Neural cell (in vitro differentiated cells): ENCODE results near the gene CRYZ. TPM values are rescaled to one million over a fixed set of nuclear protein-coding genes. Genes with fewer than 3 reads are reported as not detected.

Experiments
- H2AFZ ChIP-seq: fragments of 200-600, 300-800 bp; sonication (generic), shearing (Covaris generic); 2 replicates; pipeline ENCODE4 v1.6.0; 2014; ENCODE audit warnings: low read depth, mild to moderate bottlenecking, antibody characterized with exemption, low read length, moderate library complexity
- H3F3A ChIP-seq: fragments of 200-600 bp; shearing (Covaris generic); 2 replicates; pipeline ENCODE4 v1.6.1; 2016; ENCODE audit warnings: mild to moderate bottlenecking, moderate library complexity, mixed read lengths, antibody characterized with exemption, low read length; ENCODE audit not compliant: insufficient read depth, poor library complexity, severe bottlenecking
- H3K27ac ChIP-seq: fragments of 200-600, 300-800 bp; sonication (generic), shearing (Covaris generic); 2 replicates; pipeline ENCODE4 v1.5.1; 2014; ENCODE audit warnings: mild to moderate bottlenecking, low read length, moderate library complexity
- H3K27me3 ChIP-seq: fragments of 300-800, 200-600 bp; sonication (generic), shearing (Covaris generic); 2 replicates; pipeline ENCODE4 v1.6.0; 2014; ENCODE audit warnings: mild to moderate bottlenecking, low read depth, low read length, moderate library complexity; ENCODE audit not compliant: insufficient read depth
- H3K36me3 ChIP-seq: fragments of 300-800, 200-600 bp; sonication (generic), shearing (Covaris generic); 2 replicates; pipeline ENCODE4 v1.5.1; 2014; ENCODE audit warnings: mild to moderate bottlenecking, antibody characterized with exemption, low read length, moderate library complexity; ENCODE audit not compliant: insufficient read depth
- H3K4me2 ChIP-seq: fragments of 300-800, 200-600 bp; sonication (generic), shearing (Covaris generic); 2 replicates; pipeline ENCODE4 v1.6.0; 2014; ENCODE audit warnings: mild to moderate bottlenecking, low read length
- H3K4me3 ChIP-seq: fragments of 300-800, 200-600 bp; sonication (generic), shearing (Covaris generic); 2 replicates; pipeline ENCODE4 v1.5.1; 2014; ENCODE audit warnings: mild to moderate bottlenecking, low read length, moderate library complexity
- H3K79me2 ChIP-seq: fragments of 200-600 bp; shearing (Covaris generic); replicated peaks from 2 replicates; pipeline ENCODE4 v1.6.0; 2014; ENCODE audit warnings: mild to moderate bottlenecking, low read length, moderate library complexity; ENCODE audit not compliant: insufficient read depth
- H3K9ac ChIP-seq: fragments of 300-800, 200-600 bp; sonication (generic), shearing (Covaris generic); 2 replicates; pipeline ENCODE4 v1.6.1; 2016; ENCODE audit warnings: mild to moderate bottlenecking, low read length, mixed read lengths
- H3K9me2 ChIP-seq: fragments of 200-600 bp; shearing (Covaris generic); 2 replicates; pipeline ENCODE4 v1.6.1; 2016; ENCODE audit warnings: mild to moderate bottlenecking, low read length, mixed read lengths; ENCODE audit not compliant: insufficient read depth
- H3K9me3 ChIP-seq: fragments of 200-600, 300-800 bp; sonication (generic), shearing (Covaris generic); 2 replicates; pipeline ENCODE4 v1.6.1; 2016; ENCODE audit warnings: mild to moderate bottlenecking, mixed run types, low read length, moderate library complexity, mixed read lengths
- H4K20me1 ChIP-seq: fragments of 200-600 bp; shearing (Covaris generic); 2 replicates; pipeline ENCODE4 v1.6.1; 2016; ENCODE audit warnings: mild to moderate bottlenecking, mixed run types; ENCODE audit not compliant: insufficient read depth
- EP300 ChIP-seq: fragments of 450-650 bp; conservative IDR thresholded peaks from 2 replicates; pipeline ENCODE4 v1.6.1; 2014; ENCODE audit warnings: antibody characterized with exemption, mild to moderate bottlenecking, moderate library complexity; ENCODE audit not compliant: poor library complexity, severe bottlenecking
- EZH2 ChIP-seq: fragments of 200-600, 300-800 bp; shearing (Covaris generic), sonication (generic); IDR thresholded peaks from 2 replicates; pipeline ENCODE4 v1.6.1; 2014; ENCODE audit warnings: antibody characterized with exemption, low read length, borderline replicate concordance, mild to moderate bottlenecking; ENCODE audit not compliant: insufficient read depth, poor library complexity, severe bottlenecking
- MXI1 ChIP-seq: fragments of 450-650 bp; conservative IDR thresholded peaks from 2 replicates; pipeline ENCODE4 v1.6.1; 2014; ENCODE audit warnings: antibody characterized with exemption, mild to moderate bottlenecking; ENCODE audit not compliant: poor library complexity, severe bottlenecking
- POLR2AphosphoS5 ChIP-seq: IDR thresholded peaks from 2 replicates; pipeline ENCODE4 v1.6.1; 2012
- RAD21 ChIP-seq: fragments of 450-650 bp; conservative IDR thresholded peaks from 2 replicates; pipeline ENCODE4 v1.6.1; 2014; ENCODE audit warnings: antibody characterized with exemption, mild to moderate bottlenecking, moderate library complexity
- SMC3 ChIP-seq: fragments of 450-650 bp; conservative IDR thresholded peaks from 2 replicates; pipeline ENCODE4 v1.6.1; 2014; ENCODE audit warnings: antibody characterized with exemption, mild to moderate bottlenecking, moderate library complexity; ENCODE audit not compliant: poor library complexity
- TAF1 ChIP-seq: IDR thresholded peaks from 2 replicates; pipeline ENCODE4 v1.6.1; 2012; ENCODE audit warnings: low read depth
- polyA plus RNA-seq: library from polyadenylated mRNA; depleted of rRNA; stranded (reverse); fragments of >200 nt; gene quantifications from 2 replicates; pipeline ENCODE4 v1.2.3, GENCODE V29; 2014
- TF ChIP-seq, protein P1 (sequence below): fragments of 450-650 bp; IDR thresholded peaks from 2 replicates; pipeline ENCODE4 v1.5.1; 2014; ENCODE audit warnings: antibody characterized with exemption, mild to moderate bottlenecking, moderate library complexity; ENCODE audit not compliant: poor library complexity, severe bottlenecking
- TF ChIP-seq, protein P2 (sequence below): IDR thresholded peaks from 2 replicates; pipeline ENCODE4 v1.6.1; 2012; ENCODE audit warnings: borderline replicate concordance

Gene CRYZ
- polyA plus RNA-seq, 1 donor from 2014 or later: 1.9 TPM

- TF ChIP-seq EZH2 (no peak), SMC3 (no peak), EP300 (no peak), TAF1 (no peak), MXI1 (no peak), POLR2AphosphoS5 (no peak), RAD21 (no peak)
- TF ChIP-seq, protein P1, sequence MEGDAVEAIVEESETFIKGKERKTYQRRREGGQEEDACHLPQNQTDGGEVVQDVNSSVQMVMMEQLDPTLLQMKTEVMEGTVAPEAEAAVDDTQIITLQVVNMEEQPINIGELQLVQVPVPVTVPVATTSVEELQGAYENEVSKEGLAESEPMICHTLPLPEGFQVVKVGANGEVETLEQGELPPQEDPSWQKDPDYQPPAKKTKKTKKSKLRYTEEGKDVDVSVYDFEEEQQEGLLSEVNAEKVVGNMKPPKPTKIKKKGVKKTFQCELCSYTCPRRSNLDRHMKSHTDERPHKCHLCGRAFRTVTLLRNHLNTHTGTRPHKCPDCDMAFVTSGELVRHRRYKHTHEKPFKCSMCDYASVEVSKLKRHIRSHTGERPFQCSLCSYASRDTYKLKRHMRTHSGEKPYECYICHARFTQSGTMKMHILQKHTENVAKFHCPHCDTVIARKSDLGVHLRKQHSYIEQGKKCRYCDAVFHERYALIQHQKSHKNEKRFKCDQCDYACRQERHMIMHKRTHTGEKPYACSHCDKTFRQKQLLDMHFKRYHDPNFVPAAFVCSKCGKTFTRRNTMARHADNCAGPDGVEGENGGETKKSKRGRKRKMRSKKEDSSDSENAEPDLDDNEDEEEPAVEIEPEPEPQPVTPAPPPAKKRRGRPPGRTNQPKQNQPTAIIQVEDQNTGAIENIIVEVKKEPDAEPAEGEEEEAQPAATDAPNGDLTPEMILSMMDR: no peak
- TF ChIP-seq, protein P2, sequence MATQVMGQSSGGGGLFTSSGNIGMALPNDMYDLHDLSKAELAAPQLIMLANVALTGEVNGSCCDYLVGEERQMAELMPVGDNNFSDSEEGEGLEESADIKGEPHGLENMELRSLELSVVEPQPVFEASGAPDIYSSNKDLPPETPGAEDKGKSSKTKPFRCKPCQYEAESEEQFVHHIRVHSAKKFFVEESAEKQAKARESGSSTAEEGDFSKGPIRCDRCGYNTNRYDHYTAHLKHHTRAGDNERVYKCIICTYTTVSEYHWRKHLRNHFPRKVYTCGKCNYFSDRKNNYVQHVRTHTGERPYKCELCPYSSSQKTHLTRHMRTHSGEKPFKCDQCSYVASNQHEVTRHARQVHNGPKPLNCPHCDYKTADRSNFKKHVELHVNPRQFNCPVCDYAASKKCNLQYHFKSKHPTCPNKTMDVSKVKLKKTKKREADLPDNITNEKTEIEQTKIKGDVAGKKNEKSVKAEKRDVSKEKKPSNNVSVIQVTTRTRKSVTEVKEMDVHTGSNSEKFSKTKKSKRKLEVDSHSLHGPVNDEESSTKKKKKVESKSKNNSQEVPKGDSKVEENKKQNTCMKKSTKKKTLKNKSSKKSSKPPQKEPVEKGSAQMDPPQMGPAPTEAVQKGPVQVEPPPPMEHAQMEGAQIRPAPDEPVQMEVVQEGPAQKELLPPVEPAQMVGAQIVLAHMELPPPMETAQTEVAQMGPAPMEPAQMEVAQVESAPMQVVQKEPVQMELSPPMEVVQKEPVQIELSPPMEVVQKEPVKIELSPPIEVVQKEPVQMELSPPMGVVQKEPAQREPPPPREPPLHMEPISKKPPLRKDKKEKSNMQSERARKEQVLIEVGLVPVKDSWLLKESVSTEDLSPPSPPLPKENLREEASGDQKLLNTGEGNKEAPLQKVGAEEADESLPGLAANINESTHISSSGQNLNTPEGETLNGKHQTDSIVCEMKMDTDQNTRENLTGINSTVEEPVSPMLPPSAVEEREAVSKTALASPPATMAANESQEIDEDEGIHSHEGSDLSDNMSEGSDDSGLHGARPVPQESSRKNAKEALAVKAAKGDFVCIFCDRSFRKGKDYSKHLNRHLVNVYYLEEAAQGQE: no peak
- peaks cover 5% of the 10 kb centered on the region for H3F3A ChIP-seq
- H4K20me1 ChIP-seq: no peaks in the 10 kb centered on the region
- H3K9ac ChIP-seq: no peak overlapping the region
- no peaks in the 10 kb centered on the region for H3K27me3 ChIP-seq
- no peaks in the 10 kb centered on the region for H3K79me2 ChIP-seq
- no peaks in the 10 kb centered on the region for H3K9me2 ChIP-seq
- H3K9me3 ChIP-seq: no peaks in the 10 kb centered on the region
- H3K4me3 ChIP-seq: no peak overlapping the region
- H3K36me3 ChIP-seq: no peaks in the 10 kb centered on the region
- no peak overlapping the region for H2AFZ ChIP-seq
- no peak overlapping the region for H3K4me2 ChIP-seq
- H3K27ac ChIP-seq: no peak overlapping the region
Observed at GRCh38 chr1:74684301-74684700, 48.5 kb downstream of the CRYZ start.

GRCh38 chr1:74683656-74684055, 49.2 kb downstream of the CRYZ start:
- no peaks in the 10 kb centered on the region for H3K36me3 ChIP-seq

More at GRCh38 chr1:74683656-74684055, 49.2 kb downstream of the CRYZ start:
- no peak overlapping the region for H2AFZ ChIP-seq
- no peak overlapping the region for H3K4me2 ChIP-seq
- H3K4me3 ChIP-seq: no peak overlapping the region
- no peaks in the 10 kb centered on the region for H3K27me3 ChIP-seq
- TF ChIP-seq, protein P2: no peak
- TF ChIP-seq RAD21: no peak
- TF ChIP-seq EZH2: no peak
- TF ChIP-seq EP300: no peak
- no peak for TF ChIP-seq TAF1
- no peak for TF ChIP-seq SMC3
- TF ChIP-seq, protein P1: no peak
- H3K79me2 ChIP-seq: no peaks in the 10 kb centered on the region
- no peaks in the 10 kb centered on the region for H3K9me2 ChIP-seq
- no peaks in the 10 kb centered on the region for H3K9me3 ChIP-seq
- H4K20me1 ChIP-seq: no peaks in the 10 kb centered on the region
- H3K27ac ChIP-seq: no peak overlapping the region
- no peak overlapping the region for H3K9ac ChIP-seq
- H3F3A ChIP-seq: peaks cover 3% of the 10 kb centered on the region
